Measurements from ENCODE around the gene TNS3. TPM values are rescaled to one million over a fixed set of nuclear protein-coding genes. Genes with fewer than 3 reads are reported as not detected.
A peak's percentile ranks its signal among the peaks of the same experiment; 100 is the strongest.

Gene TNS3
- total and polyA plus RNA-seq, 2 of the 13 experiments (the other 11 are each of a cell fraction or from before 2014, with no cell fraction given), result 52.9 to 55.7 TPM

GRCh38 chr7:47571331-47572093, 10.4 kb downstream of the TNS3 start (continued):
- no peak for TF ChIP-seq ZSCAN12 (CRISPR knock-in tag; IDR thresholded peaks at IDR 0.05)
- peak; percentile 52; the same call in 1 of the 2 replicates for TF ChIP-seq ZNF362 (CRISPR knock-in tag; IDR thresholded peaks at IDR 0.05; ENCODE audit: borderline replicate concordance)
- no peak for TF ChIP-seq ZSCAN20 (CRISPR knock-in tag; IDR thresholded peaks at IDR 0.05; ENCODE audit: borderline replicate concordance)
- no peak for TF ChIP-seq RELA (CRISPR knock-in tag; IDR thresholded peaks at IDR 0.05)
- no peak for TF ChIP-seq MXD1 (CRISPR knock-in tag; IDR thresholded peaks at IDR 0.05)
- peak; percentile 83; the same call in 1 of the 2 replicates for TF ChIP-seq ZNF569 (CRISPR knock-in tag; IDR thresholded peaks at IDR 0.05; ENCODE audit: borderline replicate concordance)
- no peak for TF ChIP-seq CC2D1A (CRISPR knock-in tag; IDR thresholded peaks at IDR 0.05)
- TF ChIP-seq CREB3 (CRISPR knock-in tag; IDR thresholded peaks at IDR 0.05), result no peak
- TF ChIP-seq BRF2 (CRISPR knock-in tag; IDR thresholded peaks at IDR 0.05), result no peak
- TF ChIP-seq ZNF770 (CRISPR knock-in tag; IDR thresholded peaks at IDR 0.05), result peak; percentile 55
- TF ChIP-seq TEAD3 (CRISPR knock-in tag; optimal IDR thresholded peaks at IDR 0.05; ENCODE audit: borderline replicate concordance), result peak; percentile 81
- peak; percentile 92 for TF ChIP-seq ZSCAN29 (CRISPR knock-in tag; conservative IDR thresholded peaks at IDR 0.05)
- no peak for TF ChIP-seq MTF2 (CRISPR knock-in tag; IDR thresholded peaks at IDR 0.05; ENCODE audit: borderline replicate concordance)
- no peak for TF ChIP-seq TBP (CRISPR knock-in tag; IDR thresholded peaks at IDR 0.05)
- TF ChIP-seq SP1 (IDR thresholded peaks at IDR 0.05), result no peak
- TF ChIP-seq SP1 (CRISPR knock-in tag; IDR thresholded peaks at IDR 0.05), result no peak
- TF ChIP-seq AKAP8 (CRISPR knock-in tag; IDR thresholded peaks at IDR 0.05), result no peak
- TF ChIP-seq NBN (conservative IDR thresholded peaks at IDR 0.05), result no peak
- peak; percentile 17 for TF ChIP-seq ZNF331 (CRISPR knock-in tag; IDR thresholded peaks at IDR 0.05)
- TF ChIP-seq KDM3A (CRISPR knock-in tag; IDR thresholded peaks at IDR 0.05; ENCODE audit: low read depth), result 0 out of 2 replicates have a peak, but pooled peaks have one; percentile 45
- 0 out of 2 replicates have a peak, but pooled peaks have one; percentile 47 for TF ChIP-seq DNMT3B (CRISPR knock-in tag; conservative IDR thresholded peaks at IDR 0.05)
- TF ChIP-seq ZFP1 (CRISPR knock-in tag; IDR thresholded peaks at IDR 0.05), result no peak
- TF ChIP-seq BORCS8-MEF2B (CRISPR knock-in tag; IDR thresholded peaks at IDR 0.05), result no peak; the same call in 1 of the 2 replicates
- 0 out of 2 replicates have a peak, but pooled peaks have one; percentile 37 for TF ChIP-seq KLF6 (CRISPR knock-in tag; IDR thresholded peaks at IDR 0.05)
- 0 out of 2 replicates have a peak, but pooled peaks have one; percentile 36 for TF ChIP-seq TAF1 (CRISPR knock-in tag; IDR thresholded peaks at IDR 0.05)
- TF ChIP-seq GTF2F1 (IDR thresholded peaks at IDR 0.05; ENCODE audit: low read length), result no peak
- TF ChIP-seq RAD21 (CRISPR knock-in tag; IDR thresholded peaks at IDR 0.05), result peak; percentile 30; the same call in 1 of the 2 replicates

Measured in HepG2 (cell line).